NCI-H2227 treated with DMSO at 0.1 percent for 48 hours (cell line): Measurements from ENCODE around the gene NKTR.
"Not testable (repeated sequence)": the region's sequence is repeated elsewhere in the genome, so short reads cannot be mapped to it uniquely, and the experiment has no call there.

Experiments
- DNase-seq: peaks from one replicate; lab custom pipeline; 2025; lab: John Stamatoyannopoulos, UW

Gene NKTR

DNA sequence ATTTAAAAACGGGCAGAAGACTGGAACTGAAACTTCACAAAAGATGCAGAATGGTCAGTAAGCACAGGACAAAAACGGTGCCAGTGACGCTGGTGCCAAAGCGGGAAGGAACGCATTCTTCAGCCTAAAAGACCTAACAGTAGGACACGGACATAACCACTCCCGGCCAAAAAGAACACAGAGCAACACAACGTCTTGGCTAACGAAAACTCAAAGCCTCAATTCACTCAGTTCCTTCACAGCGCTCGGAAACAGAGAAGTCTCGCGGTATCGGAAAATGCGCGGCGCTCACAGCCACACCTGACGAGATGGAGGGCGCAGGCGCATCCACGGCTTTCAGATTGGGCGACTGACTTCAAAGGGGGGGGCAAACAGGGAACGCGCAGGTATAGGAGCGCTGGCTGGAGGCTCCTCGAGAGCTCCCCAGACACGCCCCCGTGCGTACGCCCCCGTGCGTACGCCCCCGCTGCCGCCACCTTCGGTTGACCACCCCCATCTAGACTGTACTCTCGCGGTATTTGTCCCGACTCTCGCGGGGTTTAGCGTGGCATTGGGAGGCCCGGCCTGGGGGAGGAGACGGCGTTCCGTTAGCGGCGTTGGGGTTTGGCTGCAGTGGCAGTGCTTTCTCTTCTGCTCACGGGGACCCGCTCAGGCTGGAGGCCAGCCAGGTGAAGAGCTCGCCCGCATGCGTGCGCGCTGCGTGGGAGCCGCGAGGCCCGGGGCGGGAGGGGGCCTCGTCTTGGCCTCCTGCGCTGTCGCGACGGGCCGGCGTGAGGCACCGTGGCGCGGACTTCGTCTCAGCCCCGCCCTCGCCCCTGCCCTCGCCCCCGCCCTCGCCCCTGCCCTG is at the start of gene NKTR:
Gene NKTR, plus strand, starts transcription at position 576 of the 847 bp plus-strand sequence. CDS start 321 bp downstream, outside the sequence.
- peak; percentile 97 for DNase-seq

DNA sequence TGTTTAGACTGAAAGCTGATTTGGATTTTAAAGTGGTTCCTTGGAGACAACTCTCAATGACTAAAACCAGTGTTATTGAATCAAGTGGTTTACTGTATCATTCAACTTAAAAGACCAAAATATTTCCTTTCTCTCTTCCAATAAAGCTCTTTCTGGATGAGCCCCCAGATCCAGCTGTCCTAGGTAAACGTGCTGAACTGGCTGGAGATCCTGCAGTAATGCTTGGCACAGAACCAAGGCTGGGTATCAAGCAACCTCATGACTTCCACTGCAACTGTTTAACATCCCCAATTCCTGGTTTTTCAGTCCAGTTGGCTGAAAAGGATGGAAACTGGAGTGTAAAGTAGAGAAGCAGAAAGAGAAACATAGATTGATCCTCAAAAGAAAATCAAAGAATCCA is 47.7 kb upstream of the NKTR start:
- DNase-seq = no peak

DNA sequence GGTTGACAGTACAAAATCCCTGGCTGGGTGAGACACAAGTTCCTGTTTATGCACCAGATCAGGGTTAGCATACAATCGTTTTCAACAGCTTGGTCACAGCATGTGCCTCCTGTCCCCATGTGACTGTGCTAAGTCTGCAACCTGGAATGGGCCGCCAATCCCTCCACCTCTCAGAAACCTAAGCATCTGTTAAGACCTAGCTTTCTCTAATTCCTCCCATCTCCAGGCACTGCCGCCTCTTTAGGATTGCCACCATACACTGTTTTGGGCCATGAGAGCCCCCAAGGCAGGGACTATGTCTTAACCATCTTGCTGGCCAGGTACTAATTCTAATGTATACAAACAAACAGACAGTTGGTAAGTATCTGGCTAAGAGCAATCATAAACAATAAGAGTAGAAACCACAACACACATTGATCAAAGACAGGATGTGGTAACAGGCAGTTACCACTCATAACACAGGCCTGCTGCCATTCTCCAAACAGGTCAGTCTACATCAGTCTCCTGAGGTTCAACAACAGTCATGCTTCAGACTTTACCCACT is 44.3 kb upstream of the NKTR start:
- no peak for DNase-seq

DNA sequence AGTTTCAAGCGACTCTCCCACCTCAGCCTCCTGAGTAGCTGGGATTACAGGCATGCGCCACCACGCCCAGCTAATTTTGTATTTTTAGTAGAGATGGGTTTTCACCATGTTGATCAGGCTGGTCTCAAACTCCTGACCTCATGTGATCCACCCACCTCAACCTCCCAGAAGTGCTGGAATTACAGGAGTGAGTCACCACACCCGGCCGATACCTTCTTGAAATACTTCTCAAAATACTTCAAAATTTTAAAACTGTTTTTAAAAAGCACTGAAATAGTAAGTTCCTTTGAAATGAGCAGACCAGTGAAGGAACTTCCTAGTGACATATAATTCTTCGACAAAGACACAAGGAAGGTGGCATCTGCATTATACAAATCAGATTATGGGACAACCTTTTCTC is 43.7 kb upstream of the NKTR start:
- DNase-seq = not testable (repeated sequence)

DNA sequence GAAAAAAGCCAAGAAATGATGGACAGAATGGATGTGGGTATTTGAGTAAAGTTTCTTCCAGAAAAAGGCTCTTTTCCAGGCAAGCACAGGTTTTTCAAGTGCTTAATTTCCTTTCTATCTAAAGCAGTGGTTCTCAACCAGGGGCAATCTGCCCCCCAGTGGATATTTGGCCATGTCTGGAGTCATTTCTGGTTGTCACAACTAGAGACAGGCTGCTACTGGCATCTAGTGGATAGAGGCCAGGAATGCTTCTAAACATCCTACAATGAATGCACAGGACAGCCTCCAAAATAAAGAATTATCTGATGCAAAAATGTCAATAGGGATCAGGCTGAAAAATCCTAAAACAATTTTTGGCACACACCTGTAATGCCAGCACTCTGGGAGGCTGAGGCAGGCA is 42.6 kb upstream of the NKTR start:
- DNase-seq = no peak

DNA sequence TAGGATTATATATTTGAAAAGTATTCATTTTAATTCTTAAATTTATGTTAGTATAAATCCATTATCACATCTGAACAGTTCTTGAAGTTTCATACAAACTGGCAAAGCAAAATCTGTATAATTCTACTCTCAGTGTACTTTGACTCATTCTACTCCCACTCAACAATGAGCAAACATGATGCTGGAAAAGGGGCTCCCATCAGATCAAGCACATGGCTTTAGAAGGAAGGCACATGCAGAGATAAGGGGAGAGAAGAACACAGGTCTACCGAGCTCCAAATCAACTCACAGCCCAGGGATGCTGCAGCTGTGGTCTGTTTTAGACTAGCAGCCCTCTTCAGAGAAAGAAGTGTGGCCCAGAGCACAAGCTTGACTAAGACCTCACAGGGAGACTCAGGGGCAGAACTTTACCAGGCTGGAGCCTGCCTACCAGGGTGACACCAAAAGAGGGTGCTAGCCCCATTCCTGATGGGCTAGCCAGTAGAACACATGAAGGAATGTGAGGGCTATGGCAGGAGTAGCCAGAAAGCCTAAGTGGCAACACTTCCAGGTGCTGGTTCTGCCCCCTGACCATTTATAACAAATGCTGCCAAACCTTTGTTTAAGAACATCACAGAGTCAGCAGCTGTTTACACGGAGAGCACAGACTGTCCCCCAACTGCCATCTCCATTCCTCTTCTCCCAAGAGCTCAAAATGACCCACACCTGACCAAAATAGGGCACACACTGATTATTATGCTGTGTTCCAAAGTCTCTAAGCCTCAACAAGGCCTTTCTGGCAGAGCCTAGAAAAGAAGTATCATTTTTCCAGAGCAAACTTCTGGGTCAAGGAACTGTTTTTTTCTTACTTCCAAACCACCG is 38.2 kb upstream of the NKTR start:
- no peak for DNase-seq

DNA sequence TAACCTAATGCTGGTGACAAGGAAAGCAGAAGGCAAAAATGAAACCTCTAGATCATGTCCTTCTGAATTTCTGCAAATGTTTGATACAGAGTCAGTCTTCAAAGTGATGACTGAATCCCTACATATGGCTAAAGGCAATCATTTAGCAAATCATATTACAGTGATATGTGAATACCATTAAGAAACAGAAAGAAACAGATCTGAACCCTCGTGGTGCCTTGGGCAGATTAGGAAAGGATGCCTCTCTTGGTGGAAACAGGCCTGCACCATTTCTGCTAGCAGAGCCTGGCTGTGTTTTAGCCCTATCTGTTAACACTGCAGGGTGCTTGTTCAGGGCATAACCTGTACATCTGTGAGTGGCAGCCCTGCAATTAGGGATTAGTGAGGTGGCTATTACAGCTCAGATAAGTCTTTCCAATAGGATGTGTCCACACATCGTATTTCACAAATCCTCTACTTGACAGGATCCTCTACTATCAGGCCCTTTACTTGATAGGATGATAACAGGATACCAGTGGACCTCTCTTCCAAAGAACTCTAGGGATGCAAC is 30.8 kb upstream of the NKTR start:
- peak; percentile 66 for DNase-seq

DNA sequence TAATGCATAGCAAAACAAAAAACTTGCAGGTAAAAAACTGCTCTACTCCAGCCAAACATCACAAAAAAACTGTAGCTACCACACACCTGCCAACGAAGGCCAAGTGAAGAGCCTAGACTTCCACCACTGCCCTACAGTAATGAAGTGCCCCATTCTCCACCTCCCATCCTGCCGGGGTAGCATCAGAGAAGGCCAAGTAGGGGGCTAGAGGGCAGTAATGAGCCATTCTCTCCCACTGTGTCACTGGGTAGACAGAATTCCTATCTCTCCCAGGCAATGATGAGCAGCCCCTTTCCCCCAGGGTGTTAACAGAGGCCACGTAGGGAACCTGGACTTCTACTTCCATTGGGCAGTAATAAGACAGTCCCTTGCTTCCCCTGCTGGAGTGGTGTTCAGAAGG is 28.2 kb upstream of the NKTR start:
- no peak for DNase-seq

DNA sequence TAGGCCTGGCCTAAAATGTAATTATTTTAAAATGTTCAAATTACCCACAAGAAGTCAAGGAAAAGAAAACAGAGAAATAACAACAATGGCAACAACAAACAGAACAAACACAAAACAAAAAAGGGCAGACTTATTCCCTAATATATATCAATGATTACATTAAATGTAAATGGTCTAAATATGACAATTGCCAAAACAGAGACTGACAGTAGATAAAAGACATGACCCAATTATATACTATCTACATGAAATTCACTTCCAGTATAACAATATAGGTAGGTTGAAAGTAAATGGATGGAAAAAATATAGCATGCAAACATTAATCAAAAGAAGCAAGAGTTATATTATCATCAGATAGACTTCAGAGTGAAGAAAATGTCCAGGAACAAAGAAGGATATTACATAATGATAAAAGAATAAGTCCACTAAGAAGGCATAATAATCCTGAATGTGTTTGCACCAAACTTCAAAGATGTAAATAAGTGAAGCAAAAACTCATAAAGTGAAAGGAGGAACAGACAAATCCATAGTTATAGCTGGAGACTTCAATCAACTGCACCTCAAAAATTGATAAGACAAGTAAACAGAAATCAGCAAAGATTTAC is 25.2 kb upstream of the NKTR start:
- no peak for DNase-seq

DNA sequence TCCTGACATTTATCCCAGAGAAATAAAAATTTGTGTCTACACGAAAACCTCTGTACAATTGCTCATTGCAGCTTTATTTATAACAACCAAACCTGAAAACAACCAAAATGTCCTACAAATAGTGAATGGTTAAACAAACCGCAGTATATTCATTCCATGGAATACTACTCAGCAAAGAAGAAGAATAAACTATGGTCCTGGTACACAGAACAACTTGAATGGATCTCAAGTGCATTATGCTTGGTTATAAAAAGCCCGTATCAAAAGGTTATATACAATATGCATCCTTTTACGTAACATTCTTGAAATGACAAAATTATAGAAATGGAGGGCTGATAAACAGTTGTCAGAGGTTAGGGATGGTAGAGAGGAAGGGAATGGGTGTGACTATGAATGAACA is 22.4 kb upstream of the NKTR start:
- no peak for DNase-seq

DNA sequence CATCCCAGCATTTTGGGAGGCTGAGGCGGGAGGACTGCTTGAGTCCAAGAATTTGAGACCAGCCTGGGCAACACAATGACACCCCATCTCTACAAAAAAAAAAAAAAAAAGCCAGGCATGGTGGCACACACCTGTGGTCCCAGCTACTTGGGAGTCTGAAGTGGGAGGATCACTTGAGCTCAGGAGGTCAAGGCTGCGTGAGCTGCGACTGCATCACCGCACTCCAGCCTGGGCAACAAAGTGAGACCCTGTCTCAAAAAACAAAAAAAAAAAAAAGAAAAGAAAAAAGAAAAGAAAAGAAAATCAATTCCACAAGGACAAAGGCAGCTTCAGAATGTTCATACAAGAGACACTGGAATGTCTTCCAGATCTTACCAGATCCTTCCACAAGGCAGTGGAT is 21.1 kb upstream of the NKTR start:
- not testable (repeated sequence) for DNase-seq

DNA sequence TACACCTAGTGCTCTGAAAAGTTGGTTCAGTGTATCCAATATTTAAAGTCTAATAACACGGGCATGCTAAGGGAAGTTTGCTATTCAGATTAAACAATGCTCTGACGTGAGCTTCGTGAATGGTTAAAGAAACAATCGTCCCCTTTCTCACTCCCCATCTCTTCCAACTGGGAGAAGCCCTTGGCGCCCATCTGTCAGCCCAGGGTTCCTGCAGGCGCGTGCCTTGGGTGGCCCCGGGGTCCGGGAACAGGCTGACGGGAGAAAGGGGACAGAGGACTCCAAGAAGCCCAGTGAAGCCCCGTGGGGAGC is 19.1 kb upstream of the NKTR start:
- DNase-seq = no peak

DNA sequence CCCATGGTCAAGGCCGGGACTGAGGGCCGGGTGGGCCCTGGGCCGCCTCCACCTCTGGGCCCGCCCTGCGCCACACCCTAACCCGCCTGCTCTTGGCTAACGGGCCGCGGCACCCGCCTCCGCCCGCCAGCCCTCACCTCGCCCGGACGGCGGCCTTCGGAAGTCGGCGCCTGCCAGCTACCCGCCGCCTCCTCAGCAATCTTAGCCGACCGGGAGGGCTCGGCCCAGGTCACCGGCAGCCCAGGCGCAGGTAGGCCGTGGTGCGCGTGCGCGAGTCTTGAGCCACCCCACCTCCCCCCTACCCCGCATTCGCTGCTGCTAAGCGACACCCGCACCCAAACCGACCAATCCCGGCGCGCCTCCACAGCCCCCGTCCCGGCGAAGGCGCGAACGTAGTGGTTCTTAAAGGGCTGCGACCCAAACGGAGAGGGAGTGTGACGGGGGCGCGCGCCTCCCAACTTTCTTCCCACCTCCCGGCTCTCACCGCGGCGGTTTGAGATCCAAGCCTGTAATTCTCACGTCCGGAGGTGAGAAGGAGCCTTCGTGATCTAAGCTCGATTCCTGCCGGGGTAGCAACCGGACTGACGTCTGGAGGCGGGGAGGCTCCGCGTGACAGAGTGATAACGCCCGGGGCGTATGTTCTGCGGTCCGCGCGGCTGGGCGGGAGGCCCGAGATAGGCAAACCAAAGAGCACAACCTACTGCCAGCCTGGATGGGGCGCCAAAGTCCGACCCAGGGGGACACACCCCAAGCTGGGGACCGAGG is 18.6 kb upstream of the NKTR start, which contains the start of gene SEC22C:
Gene SEC22C, minus strand, starts transcription at position 259 of the 765 bp plus-strand sequence. CDS start 12,921 bp downstream, outside the sequence.
- peak; percentile 81 for DNase-seq

DNA sequence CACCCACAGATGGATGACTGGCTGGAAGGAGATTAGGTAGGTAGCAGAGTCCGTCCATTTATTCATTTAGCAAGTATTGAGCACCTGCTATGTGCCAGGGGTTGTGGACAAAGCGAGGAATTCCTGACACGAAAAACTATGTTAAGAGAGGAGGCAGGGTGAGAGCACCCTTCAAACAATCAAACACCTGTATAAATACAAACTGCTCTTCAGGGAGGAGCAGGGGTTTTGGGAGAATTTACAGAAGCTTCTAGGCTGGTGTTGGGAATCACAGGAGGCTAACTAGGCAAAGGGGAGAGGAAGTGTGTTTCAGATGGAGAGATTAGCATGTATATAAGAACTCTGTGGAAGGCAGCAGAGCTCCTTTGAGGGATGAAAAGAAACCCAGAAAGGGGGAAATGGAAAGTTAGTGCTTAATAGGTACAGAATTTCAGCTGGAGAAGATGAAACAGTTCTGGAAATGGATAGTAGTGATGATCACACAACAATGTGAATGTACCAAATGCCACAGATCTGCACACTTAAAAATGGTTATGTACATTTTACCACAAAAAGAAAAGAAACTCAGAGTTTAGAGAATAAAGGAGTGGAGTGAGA is 17.9 kb upstream of the NKTR start:
- DNase-seq = no peak

DNA sequence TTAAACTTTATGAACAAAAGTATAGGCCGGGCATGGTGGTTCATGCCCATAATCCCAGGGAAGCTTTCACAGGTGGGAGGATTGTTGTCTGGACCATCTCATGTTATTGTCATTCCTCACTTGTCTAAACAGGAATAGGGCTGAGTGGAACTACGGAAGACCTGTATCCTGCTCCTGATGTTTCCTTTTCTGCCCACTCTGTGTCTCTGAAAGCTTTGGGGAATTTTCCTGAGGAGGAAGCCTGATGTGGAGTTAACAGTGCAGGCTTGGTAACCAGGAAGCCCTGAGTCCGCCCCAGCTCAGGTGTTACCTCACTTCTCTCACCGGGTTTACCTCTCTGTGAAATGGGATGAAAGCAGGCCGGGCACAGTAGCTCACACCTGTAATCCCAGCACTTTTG is 11.9 kb upstream of the NKTR start:
- no peak for DNase-seq

DNA sequence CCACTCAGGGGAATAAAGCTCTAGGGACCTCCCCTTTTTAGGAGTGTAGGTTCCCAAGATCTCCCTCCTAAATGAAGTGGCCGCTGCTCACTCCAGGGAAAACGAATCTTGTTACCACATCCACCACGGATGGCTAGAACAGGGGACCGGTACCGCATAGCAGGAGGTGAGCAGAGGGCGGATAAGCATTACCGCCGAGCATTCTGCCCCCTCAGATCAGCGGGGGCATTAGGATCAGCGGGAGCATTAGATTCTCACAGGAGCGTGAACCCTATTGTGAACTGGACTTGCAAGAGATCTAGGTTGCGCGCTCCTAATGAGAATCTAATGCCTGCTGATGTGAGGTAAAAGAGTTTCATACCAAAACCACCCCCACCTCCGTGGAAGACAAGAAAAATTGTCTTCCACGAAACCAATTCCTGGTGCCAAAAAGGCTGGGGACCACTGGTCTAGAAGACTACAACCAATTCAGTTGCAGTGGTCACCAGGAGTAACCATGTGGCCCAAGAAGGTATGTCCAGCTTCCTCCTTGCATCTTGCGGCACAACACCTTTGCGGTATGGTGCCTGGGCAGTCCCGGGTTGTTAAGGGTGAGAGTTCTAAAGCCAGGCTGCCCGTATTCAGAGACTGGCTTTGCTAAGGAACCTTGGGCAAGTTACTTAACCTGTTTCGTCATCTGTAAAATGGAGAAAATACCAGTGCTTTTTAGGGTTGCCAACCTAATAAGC is 10.9 kb upstream of the NKTR start:
- no peak for DNase-seq

DNA sequence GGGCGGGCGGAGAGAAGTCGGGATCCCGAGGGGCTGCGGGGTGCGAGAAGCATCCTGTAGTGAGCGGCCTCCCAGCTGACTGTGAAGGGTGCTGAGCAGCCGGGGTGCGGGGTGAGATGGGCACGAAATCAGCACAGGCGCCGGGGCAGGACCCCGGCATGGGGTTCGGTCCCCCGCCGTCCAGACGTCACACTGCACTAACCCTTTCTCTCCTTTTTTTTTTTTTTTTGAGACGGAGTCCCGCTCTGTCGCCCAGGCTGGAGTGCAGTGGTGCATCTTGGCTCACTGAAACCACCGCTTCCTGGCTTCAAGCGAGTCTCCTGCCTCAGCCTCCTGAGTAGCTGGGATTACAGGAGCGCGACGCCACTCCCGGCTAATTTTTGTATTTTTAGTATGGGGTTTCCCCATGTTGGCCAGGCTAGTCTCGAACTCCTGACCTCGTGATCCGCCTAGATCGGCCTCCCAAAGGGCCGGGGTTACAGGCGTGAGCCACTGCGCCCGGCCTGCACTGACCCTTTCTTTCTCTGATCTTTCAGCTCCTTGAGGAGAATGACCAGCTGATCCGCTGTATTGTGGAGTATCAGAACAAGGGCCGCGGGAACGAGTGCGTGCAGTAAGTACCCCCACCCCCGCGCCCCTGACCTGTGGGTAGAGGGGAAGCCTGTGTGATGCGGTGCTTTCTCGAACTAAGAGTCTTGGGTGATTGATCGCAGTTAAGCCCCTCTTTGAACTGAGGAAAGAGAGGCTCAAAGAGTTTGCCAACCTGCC is 9.3 kb upstream of the NKTR start:
- DNase-seq = no peak

DNA sequence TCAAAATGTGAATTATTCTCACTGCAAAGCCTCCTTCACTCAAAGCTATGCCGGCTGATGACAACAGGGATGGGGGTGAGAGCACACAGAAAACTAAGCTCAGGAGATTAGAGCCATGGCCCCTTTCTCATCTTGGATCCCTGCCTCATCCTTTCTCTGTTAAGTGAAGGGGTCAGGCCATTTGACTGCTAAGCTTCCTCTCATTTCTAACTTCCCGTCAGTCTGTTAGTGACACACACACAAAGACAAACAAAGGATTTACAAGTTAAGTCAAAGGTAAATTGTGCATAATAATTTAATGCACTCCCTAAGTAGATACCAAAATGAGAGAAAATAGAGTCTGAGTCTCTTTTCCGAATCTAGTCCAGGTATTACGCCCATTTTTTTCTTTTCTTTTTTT is 8.7 kb upstream of the NKTR start:
- DNase-seq = no peak

DNA sequence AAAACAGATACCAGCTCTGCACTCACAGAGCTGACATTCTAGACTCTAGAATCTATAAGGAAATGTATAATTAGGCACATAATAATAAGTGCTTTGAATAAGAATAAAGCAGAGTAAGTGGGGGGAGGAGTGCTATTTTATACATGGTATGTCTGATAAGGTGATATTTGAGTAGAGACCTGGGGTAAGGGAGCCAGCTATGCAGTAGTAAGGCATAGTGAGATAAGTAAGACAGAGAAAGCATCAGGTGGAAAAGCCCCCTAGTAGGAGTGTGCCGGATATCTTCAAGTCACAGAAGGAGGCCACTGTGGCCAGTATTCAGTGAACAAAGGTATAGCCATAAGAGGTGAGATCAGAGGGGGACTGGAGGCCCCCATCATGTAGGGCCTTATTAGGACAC is 6.9 kb upstream of the NKTR start:
- no peak for DNase-seq

DNA sequence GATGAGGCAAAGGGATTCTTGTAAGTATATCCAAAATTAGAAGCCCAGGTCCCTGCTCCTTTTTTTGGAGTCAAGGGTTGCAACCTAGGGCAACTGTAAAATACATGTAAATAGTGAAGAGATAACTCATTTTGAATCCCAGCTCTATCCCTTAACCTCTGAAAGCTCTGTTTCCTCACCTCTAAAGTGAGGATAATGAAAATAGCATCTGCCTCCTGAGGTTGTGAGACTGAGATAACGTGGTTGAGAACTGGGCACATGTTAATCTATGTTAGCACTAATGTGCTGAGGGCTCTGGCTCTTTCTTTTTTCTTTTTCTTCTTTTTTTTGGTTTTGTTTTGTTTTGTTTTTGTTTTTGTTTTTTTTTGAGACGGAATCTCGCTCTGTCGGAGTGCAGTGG is 4.8 kb upstream of the NKTR start:
- DNase-seq = no peak
